ENCODE data around the gene MYO1F.
"Not testable (repeated sequence)": the region's sequence is repeated elsewhere in the genome, so short reads cannot be mapped to it uniquely, and the experiment has no call there.

The MYO1F gene

GRCh38 chr19:8517551-8518442, 59.4 kb downstream of the MYO1F start:
- DNase-seq (ENCODE audit: low read depth in 2 of 2): no peak

- DNase-seq (ENCODE audit: low read depth in 2 of 2): peak in 1 of 2 donors; percentile 46
Observed at GRCh38 chr19:8515317-8515716, 61.9 kb downstream of the MYO1F start.

- DNase-seq (ENCODE audit: low read depth in 2 of 2): not testable (repeated sequence)
Observed at GRCh38 chr19:8514505-8515009, 62.7 kb downstream of the MYO1F start.

GRCh38 chr19:8513687-8514504, 63.3 kb downstream of the MYO1F start, which contains the start of gene ZNF414:
TSS of gene ZNF414 (minus strand) at chr19:8514167. CDS start at chr19:8514046, 121 bp downstream.
- DNase-seq (ENCODE audit: low read depth in 2 of 2): peak; percentile 96 to 97

GRCh38 chr19:8513036-8513686, 64.1 kb downstream of the MYO1F start:
- no peak for DNase-seq (ENCODE audit: low read depth in 2 of 2)

- no peak for DNase-seq (ENCODE audit: low read depth in 2 of 2)
Observed at GRCh38 chr19:8512115-8512967, 64.9 kb downstream of the MYO1F start.

GRCh38 chr19:8511573-8512101, 65.6 kb downstream of the MYO1F start:
- no peak for DNase-seq (ENCODE audit: low read depth in 2 of 2)

GRCh38 chr19:8510589-8511115, 66.6 kb downstream of the MYO1F start:
- no peak for DNase-seq (ENCODE audit: low read depth in 2 of 2)

GRCh38 chr19:8506402-8506957, 70.8 kb downstream of the MYO1F start:
- DNase-seq (ENCODE audit: low read depth in 2 of 2): no peak

GRCh38 chr19:8505680-8506401, 71.4 kb downstream of the MYO1F start:
- peak; percentile 61 to 64 for DNase-seq (ENCODE audit: low read depth in 2 of 2)

GRCh38 chr19:8504919-8505318, 72.3 kb downstream of the MYO1F start:
- DNase-seq (ENCODE audit: low read depth in 2 of 2): no peak

- DNase-seq (ENCODE audit: low read depth in 2 of 2): no peak
Observed at GRCh38 chr19:8504171-8504570, 73.1 kb downstream of the MYO1F start.

- DNase-seq (ENCODE audit: low read depth in 2 of 2): no peak
Observed at GRCh38 chr19:8503510-8503909, 73.7 kb downstream of the MYO1F start.

- no peak for DNase-seq (ENCODE audit: low read depth in 2 of 2)
Observed at GRCh38 chr19:8501981-8502380, 75.3 kb downstream of the MYO1F start.

- no peak for DNase-seq (ENCODE audit: low read depth in 2 of 2)
Observed at GRCh38 chr19:8501516-8501915, 75.7 kb downstream of the MYO1F start.

GRCh38 chr19:8500158-8500557, 77.1 kb downstream of the MYO1F start:
- DNase-seq (ENCODE audit: low read depth in 2 of 2): no peak

- no peak for DNase-seq (ENCODE audit: low read depth in 2 of 2)
Observed at GRCh38 chr19:8499048-8499833, 78.0 kb downstream of the MYO1F start.

- no peak for DNase-seq (ENCODE audit: low read depth in 2 of 2)
Observed at GRCh38 chr19:8498295-8498694, 78.9 kb downstream of the MYO1F start.

GRCh38 chr19:8494158-8494557, 83.1 kb downstream of the MYO1F start:
- DNase-seq (ENCODE audit: low read depth in 2 of 2): no peak
